ENCODE results near the gene COL4A4.

DNA sequence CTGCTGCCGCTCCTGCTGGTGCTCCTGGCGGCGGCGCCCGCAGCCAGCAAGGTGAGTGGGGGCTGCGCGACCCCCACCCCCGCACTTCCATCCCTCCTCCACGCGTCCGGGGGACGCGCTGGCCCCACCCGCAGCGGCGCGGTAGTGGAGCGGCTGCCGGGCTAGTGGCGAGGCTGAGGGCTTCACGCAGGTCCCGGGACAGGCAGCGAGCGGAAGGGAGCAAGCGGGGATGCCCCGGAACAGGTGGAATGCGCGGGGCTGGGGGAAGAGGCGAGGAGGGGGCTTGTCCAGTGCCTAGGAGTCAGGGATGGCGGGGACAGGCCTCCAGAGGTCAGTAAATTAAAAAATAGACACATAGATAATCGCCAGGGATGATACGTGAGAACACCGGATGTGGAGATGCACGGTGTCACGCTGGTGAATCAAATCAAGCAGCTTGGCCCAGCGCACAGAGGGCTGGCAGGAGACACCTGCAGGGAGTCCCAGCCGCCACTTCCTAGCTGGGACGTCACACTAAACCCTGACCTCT lies 822 bp upstream of the COL4A4 start:
- TF ChIP-seq POLR2A (IDR thresholded peaks at IDR 0.05; ENCODE audit: low read length) = no peak
- no peak for TF ChIP-seq RFX5 (IDR thresholded peaks at IDR 0.05)
- TF ChIP-seq CTCF (IDR thresholded peaks at IDR 0.05) = no peak
- no peak for TF ChIP-seq ZNF302 (CRISPR knock-in tag; IDR thresholded peaks at IDR 0.05)
- no peak for TF ChIP-seq RAD21 (conservative IDR thresholded peaks at IDR 0.05 in 1 of 2, IDR thresholded peaks at IDR 0.05 in 1 of 2)
- no peak; the same call in none of the 2 replicates for TF ChIP-seq MAX (IDR thresholded peaks at IDR 0.05)
- TF ChIP-seq HOXA7 (CRISPR knock-in tag; IDR thresholded peaks at IDR 0.05) = no peak
- TF ChIP-seq KDM1A (IDR thresholded peaks at IDR 0.05; ENCODE audit: low read depth) = no peak
- TF ChIP-seq EP300 (IDR thresholded peaks at IDR 0.05) = no peak
